ENCODE measurements around the gene EML2.

EML2 gene

DNA sequence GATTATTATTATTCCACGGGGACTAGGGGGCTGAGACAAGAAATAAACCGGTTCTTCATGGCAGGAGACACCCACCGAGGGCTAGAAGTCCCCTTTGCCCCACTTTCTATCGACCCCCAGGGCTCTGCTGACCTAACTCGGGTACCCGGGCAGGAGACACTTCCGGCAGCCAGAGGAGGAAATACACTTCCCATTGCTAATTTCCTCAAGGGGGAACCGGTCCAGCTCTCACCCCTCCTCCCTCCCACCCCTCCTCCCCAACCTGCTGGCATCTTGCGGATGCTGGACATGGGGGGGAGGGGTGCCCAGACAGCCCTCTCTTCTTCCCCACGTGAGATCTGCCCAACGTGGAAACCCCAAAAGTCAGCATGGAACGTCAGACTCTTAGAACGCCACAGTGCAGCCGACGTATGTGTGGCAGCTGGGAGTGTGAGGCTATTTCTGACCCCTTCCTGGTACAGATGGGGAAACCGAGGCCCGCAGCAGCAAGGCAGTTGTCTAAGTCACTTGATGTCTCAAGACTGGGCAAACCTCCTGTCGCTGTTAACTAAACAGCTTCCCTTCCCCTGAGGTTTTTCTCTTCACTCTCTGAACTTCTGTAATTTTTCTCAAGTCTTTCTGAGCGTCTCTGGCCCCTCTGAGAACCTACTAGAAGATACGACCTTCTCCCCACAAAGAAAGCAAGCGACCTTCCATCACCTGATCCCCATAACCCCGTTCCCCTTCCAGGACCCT, 40.8 kb downstream of the EML2 start:
- no peak for DNase-seq (ENCODE audit: extremely low spot score)
- ChIA-PET POLR2A (interaction anchor here (0.7 to 1.2 kb wide), 2 partner anchors 14 to 94 kb away, joined by 4 to 5 read pairs; partner anchors contain the start of genes QPCTL and SNRPD2), CTCF (interaction anchor here (1.2 to 1.3 kb wide), 2 partner anchors 8 to 44 kb away, joined by 4 to 5 read pairs; no protein-coding TSS in a partner anchor)
- TF ChIP-seq FOXA1 (IDR thresholded peaks at IDR 0.05), result no peak
- TF ChIP-seq NFRKB (IDR thresholded peaks at IDR 0.05), result no peak
- TF ChIP-seq, protein P1, sequence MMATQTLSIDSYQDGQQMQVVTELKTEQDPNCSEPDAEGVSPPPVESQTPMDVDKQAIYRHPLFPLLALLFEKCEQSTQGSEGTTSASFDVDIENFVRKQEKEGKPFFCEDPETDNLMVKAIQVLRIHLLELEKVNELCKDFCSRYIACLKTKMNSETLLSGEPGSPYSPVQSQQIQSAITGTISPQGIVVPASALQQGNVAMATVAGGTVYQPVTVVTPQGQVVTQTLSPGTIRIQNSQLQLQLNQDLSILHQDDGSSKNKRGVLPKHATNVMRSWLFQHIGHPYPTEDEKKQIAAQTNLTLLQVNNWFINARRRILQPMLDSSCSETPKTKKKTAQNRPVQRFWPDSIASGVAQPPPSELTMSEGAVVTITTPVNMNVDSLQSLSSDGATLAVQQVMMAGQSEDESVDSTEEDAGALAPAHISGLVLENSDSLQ (IDR thresholded peaks at IDR 0.05), result no peak
- TF ChIP-seq ZNF384 (IDR thresholded peaks at IDR 0.05), result no peak
- TF ChIP-seq ARNT (IDR thresholded peaks at IDR 0.05), result no peak
- no peak for TF ChIP-seq FOXM1 (IDR thresholded peaks at IDR 0.05; ENCODE audit: borderline replicate concordance)
- no peak for TF ChIP-seq ELF4 (IDR thresholded peaks at IDR 0.05)
- no peak for TF ChIP-seq L3MBTL2 (conservative IDR thresholded peaks at IDR 0.05)
- no peak for TF ChIP-seq CTBP1 (IDR thresholded peaks at IDR 0.05; ENCODE audit: borderline replicate concordance)
- TF ChIP-seq HDGF (IDR thresholded peaks at IDR 0.05; ENCODE audit: borderline replicate concordance), result no peak
- no peak for TF ChIP-seq SUZ12 (IDR thresholded peaks at IDR 0.05)
- no peak for TF ChIP-seq TARDBP (IDR thresholded peaks at IDR 0.05)

GRCh38 chr19:45597425-45598111, 41.6 kb downstream of the EML2 start:
- POLR2A ChIA-PET, result interaction anchor here (1.2 kb wide), 1 partner anchor 13 kb away, joined by 4 read pairs; no protein-coding TSS in a partner anchor
- TF ChIP-seq, protein P1 (IDR thresholded peaks at IDR 0.05), result no peak
- TF ChIP-seq BHLHE40 (IDR thresholded peaks at IDR 0.05; ENCODE audit: borderline replicate concordance), result no peak
- no peak for TF ChIP-seq FOXA1 (IDR thresholded peaks at IDR 0.05)
- no peak for TF ChIP-seq L3MBTL2 (conservative IDR thresholded peaks at IDR 0.05)
- TF ChIP-seq SP1 (IDR thresholded peaks at IDR 0.05), result no peak
- no peak for TF ChIP-seq FOXK2 (IDR thresholded peaks at IDR 0.05)
- no peak for TF ChIP-seq ARNT (IDR thresholded peaks at IDR 0.05)
- no peak for TF ChIP-seq FOXM1 (IDR thresholded peaks at IDR 0.05; ENCODE audit: borderline replicate concordance)
- TF ChIP-seq HDGF (IDR thresholded peaks at IDR 0.05; ENCODE audit: borderline replicate concordance), result no peak
- TF ChIP-seq NFRKB (IDR thresholded peaks at IDR 0.05), result no peak
- TF ChIP-seq SUZ12 (IDR thresholded peaks at IDR 0.05), result no peak
- TF ChIP-seq LEF1 (IDR thresholded peaks at IDR 0.05; ENCODE audit: borderline replicate concordance), result no peak
- no peak for TF ChIP-seq TARDBP (IDR thresholded peaks at IDR 0.05)
- TF ChIP-seq CTBP1 (IDR thresholded peaks at IDR 0.05; ENCODE audit: borderline replicate concordance), result no peak
- no peak for TF ChIP-seq ELF4 (IDR thresholded peaks at IDR 0.05)
- no peak for TF ChIP-seq ZNF384 (IDR thresholded peaks at IDR 0.05)
- DNase-seq (ENCODE audit: extremely low spot score), result no peak
- CTCF ChIA-PET, result interaction anchor here (1.1 to 1.3 kb wide), 3 partner anchors 9 to 45 kb away, joined by 3 to 5 read pairs (median 4); no protein-coding TSS in a partner anchor

DNA sequence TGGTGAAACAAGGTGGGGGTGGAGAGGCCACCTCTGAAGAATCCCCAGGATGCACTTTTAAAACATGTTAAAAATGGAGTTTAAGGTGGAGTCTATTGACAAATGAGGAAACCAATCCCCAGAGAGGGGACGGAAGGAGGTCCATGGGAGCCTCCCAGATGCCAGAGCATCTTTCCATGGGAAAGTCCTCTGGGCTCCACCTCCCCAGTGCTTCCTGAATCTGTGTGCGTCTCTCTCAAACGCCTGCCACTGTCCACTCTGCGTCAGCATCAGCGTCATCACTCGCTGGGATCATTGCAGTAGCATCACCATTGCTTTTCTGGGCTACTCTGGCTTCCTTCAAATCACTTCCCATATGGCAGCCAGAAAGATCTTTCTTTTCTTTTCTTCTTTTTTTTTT, 43.4 kb downstream of the EML2 start:
- CTCF ChIA-PET, result no interaction called here
- TF ChIP-seq BHLHE40 (IDR thresholded peaks at IDR 0.05; ENCODE audit: borderline replicate concordance), result no peak
- no peak for TF ChIP-seq ARNT (IDR thresholded peaks at IDR 0.05)
- no peak for TF ChIP-seq FOXA1 (IDR thresholded peaks at IDR 0.05)
- no peak for TF ChIP-seq LEF1 (IDR thresholded peaks at IDR 0.05; ENCODE audit: borderline replicate concordance)
- no peak for TF ChIP-seq NFRKB (IDR thresholded peaks at IDR 0.05)
- no peak for TF ChIP-seq CTBP1 (IDR thresholded peaks at IDR 0.05; ENCODE audit: borderline replicate concordance)
- no peak for TF ChIP-seq SP1 (IDR thresholded peaks at IDR 0.05)
- TF ChIP-seq ELF4 (IDR thresholded peaks at IDR 0.05), result no peak
- no peak for TF ChIP-seq HDGF (IDR thresholded peaks at IDR 0.05; ENCODE audit: borderline replicate concordance)
- no peak for TF ChIP-seq TARDBP (IDR thresholded peaks at IDR 0.05)
- no peak for DNase-seq (ENCODE audit: extremely low spot score)
- POLR2A ChIA-PET, result no interaction called here

- CTCF ChIA-PET, result no interaction called here
- POLR2A ChIA-PET, result no interaction called here
- DNase-seq (ENCODE audit: extremely low spot score), result no peak
- TF ChIP-seq ELF4 (IDR thresholded peaks at IDR 0.05) (no peak), L3MBTL2 (conservative IDR thresholded peaks at IDR 0.05) (no peak), FOXA1 (IDR thresholded peaks at IDR 0.05) (no peak), LEF1 (IDR thresholded peaks at IDR 0.05; ENCODE audit: borderline replicate concordance) (no peak), SUZ12 (IDR thresholded peaks at IDR 0.05) (no peak), NFRKB (IDR thresholded peaks at IDR 0.05) (no peak), BHLHE40 (IDR thresholded peaks at IDR 0.05; ENCODE audit: borderline replicate concordance) (no peak), FOXK2 (IDR thresholded peaks at IDR 0.05) (no peak), SP1 (IDR thresholded peaks at IDR 0.05) (no peak)
- TF ChIP-seq, protein P1 (IDR thresholded peaks at IDR 0.05), result no peak
Measured at GRCh38 chr19:45593520-45593919, 45.7 kb downstream of the EML2 start.

- ChIA-PET POLR2A (no interaction called here), CTCF (no interaction called here)
- no peak for DNase-seq (ENCODE audit: extremely low spot score)
- TF ChIP-seq L3MBTL2 (conservative IDR thresholded peaks at IDR 0.05), result no peak
- TF ChIP-seq TARDBP (IDR thresholded peaks at IDR 0.05), result no peak
- TF ChIP-seq ZNF384 (IDR thresholded peaks at IDR 0.05), result no peak
Measured at GRCh38 chr19:45592366-45592765, 46.8 kb downstream of the EML2 start.

- ChIA-PET POLR2A (interaction anchor here (1.0 kb wide), 1 partner anchor 50 kb away, joined by 5 read pairs; no protein-coding TSS in a partner anchor), CTCF (interaction anchor here (0.7 to 2.0 kb wide), 4 partner anchors 49 to 86 kb away, joined by 3 to 15 read pairs (median 6); partner anchors contain the start of gene EML2)
- TF ChIP-seq CTBP1 (IDR thresholded peaks at IDR 0.05; ENCODE audit: borderline replicate concordance), result no peak
- TF ChIP-seq ARNT (IDR thresholded peaks at IDR 0.05), result no peak
- TF ChIP-seq FOXK2 (IDR thresholded peaks at IDR 0.05), result no peak
- TF ChIP-seq LEF1 (IDR thresholded peaks at IDR 0.05; ENCODE audit: borderline replicate concordance), result no peak
- TF ChIP-seq SUZ12 (IDR thresholded peaks at IDR 0.05), result no peak
- TF ChIP-seq, protein P1 (IDR thresholded peaks at IDR 0.05), result no peak
- no peak for TF ChIP-seq NFRKB (IDR thresholded peaks at IDR 0.05)
- no peak for TF ChIP-seq FOXA1 (IDR thresholded peaks at IDR 0.05)
- TF ChIP-seq SP1 (IDR thresholded peaks at IDR 0.05), result no peak
- TF ChIP-seq L3MBTL2 (conservative IDR thresholded peaks at IDR 0.05), result no peak
- DNase-seq (ENCODE audit: extremely low spot score), result no peak
Measured at GRCh38 chr19:45591638-45592005, 47.6 kb downstream of the EML2 start.

Measured in HEK293T (cell line).